ENCODE results near the gene C1orf226.

The C1orf226 gene

DNA sequence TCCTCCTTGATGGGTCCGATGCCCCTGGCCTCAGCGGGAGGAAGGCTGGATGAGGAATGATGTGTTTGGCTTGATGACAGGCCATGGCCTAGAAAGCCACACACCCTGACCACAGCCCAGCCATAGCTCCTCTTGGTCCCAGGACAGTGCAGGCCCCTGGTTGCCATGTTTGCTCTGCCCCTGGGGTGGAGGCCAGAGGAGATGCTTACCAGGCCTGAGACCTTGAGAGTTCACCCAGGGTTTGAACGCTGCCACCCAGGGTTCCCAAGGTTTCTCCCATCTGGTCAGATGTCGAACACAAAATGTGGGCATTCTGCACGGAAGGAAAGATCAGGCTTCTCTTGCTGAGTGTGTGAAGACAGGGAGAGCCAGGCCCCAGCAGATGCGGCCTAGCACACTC lies 2.6 kb downstream of the C1orf226 start (continued):
- TF ChIP-seq ARNTL (CRISPR knock-in tag; IDR thresholded peaks at IDR 0.05; ENCODE audit: borderline replicate concordance, low read depth) = no peak
- TF ChIP-seq, protein P1, sequence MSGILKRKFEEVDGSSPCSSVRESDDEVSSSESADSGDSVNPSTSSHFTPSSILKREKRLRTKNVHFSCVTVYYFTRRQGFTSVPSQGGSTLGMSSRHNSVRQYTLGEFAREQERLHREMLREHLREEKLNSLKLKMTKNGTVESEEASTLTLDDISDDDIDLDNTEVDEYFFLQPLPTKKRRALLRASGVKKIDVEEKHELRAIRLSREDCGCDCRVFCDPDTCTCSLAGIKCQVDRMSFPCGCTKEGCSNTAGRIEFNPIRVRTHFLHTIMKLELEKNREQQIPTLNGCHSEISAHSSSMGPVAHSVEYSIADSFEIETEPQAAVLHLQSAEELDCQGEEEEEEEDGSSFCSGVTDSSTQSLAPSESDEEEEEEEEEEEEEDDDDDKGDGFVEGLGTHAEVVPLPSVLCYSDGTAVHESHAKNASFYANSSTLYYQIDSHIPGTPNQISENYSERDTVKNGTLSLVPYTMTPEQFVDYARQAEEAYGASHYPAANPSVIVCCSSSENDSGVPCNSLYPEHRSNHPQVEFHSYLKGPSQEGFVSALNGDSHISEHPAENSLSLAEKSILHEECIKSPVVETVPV (CRISPR knock-in tag; IDR thresholded peaks at IDR 0.05) = no peak
- TF ChIP-seq BACH2 (CRISPR knock-in tag; IDR thresholded peaks at IDR 0.05; ENCODE audit: borderline replicate concordance) = no peak
- no peak for TF ChIP-seq PATZ1 (CRISPR knock-in tag; IDR thresholded peaks at IDR 0.05; ENCODE audit: borderline replicate concordance)

- no peak for ATAC-seq
- no peak for TF ChIP-seq TOX (CRISPR knock-in tag; IDR thresholded peaks at IDR 0.05; ENCODE audit: borderline replicate concordance)
- TF ChIP-seq ZNF70 (CRISPR knock-in tag; IDR thresholded peaks at IDR 0.05) = no peak
- no peak for TF ChIP-seq ARNTL (CRISPR knock-in tag; IDR thresholded peaks at IDR 0.05; ENCODE audit: borderline replicate concordance, low read depth)
Observed at GRCh38 chr1:162384601-162385279, 3.2 kb downstream of the C1orf226 start.

DNA sequence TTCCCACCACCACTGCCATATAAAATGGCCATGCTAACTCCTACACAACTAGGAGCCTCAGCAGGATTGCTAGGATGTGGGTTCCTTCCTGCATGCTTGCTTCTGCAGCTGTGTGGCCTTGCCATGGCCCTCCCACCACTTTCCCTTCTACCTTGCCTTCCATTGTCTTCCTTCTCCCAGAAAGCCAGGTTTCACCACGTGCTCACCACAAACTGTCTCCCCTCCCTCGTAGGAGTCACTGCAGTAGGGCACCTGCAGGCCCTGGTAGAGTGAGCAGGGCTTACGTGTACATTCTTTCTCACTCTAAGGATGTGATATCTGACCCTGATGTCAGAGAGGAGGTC lies 3.7 kb downstream of the C1orf226 start:
- TF ChIP-seq ISL1 (CRISPR knock-in tag; IDR thresholded peaks at IDR 0.05) (no peak), ZNF565 (CRISPR knock-in tag; conservative IDR thresholded peaks at IDR 0.05; ENCODE audit: low read depth) (no peak), CSDC2 (CRISPR knock-in tag; IDR thresholded peaks at IDR 0.05) (no peak), ZFP3 (CRISPR knock-in tag; IDR thresholded peaks at IDR 0.05) (no peak), TCF4 (CRISPR knock-in tag; IDR thresholded peaks at IDR 0.05; ENCODE audit: borderline replicate concordance) (no peak), ZNF70 (CRISPR knock-in tag; IDR thresholded peaks at IDR 0.05) (no peak), PPARA (CRISPR knock-in tag; IDR thresholded peaks at IDR 0.05; ENCODE audit: borderline replicate concordance) (no peak), POU6F1 (CRISPR knock-in tag; IDR thresholded peaks at IDR 0.05; ENCODE audit: borderline replicate concordance, low read depth) (no peak), RARB (CRISPR knock-in tag; IDR thresholded peaks at IDR 0.05) (no peak), SNAI2 (CRISPR knock-in tag; IDR thresholded peaks at IDR 0.05) (no peak)
- TF ChIP-seq, protein P2, sequence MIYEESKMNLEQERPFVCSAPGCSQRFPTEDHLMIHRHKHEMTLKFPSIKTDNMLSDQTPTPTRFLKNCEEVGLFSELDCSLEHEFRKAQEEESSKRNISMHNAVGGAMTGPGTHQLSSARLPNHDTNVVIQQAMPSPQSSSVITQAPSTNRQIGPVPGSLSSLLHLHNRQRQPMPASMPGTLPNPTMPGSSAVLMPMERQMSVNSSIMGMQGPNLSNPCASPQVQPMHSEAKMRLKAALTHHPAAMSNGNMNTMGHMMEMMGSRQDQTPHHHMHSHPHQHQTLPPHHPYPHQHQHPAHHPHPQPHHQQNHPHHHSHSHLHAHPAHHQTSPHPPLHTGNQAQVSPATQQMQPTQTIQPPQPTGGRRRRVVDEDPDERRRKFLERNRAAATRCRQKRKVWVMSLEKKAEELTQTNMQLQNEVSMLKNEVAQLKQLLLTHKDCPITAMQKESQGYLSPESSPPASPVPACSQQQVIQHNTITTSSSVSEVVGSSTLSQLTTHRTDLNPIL (CRISPR knock-in tag; IDR thresholded peaks at IDR 0.05; ENCODE audit: low read depth) = no peak
- ATAC-seq = no peak

DNA sequence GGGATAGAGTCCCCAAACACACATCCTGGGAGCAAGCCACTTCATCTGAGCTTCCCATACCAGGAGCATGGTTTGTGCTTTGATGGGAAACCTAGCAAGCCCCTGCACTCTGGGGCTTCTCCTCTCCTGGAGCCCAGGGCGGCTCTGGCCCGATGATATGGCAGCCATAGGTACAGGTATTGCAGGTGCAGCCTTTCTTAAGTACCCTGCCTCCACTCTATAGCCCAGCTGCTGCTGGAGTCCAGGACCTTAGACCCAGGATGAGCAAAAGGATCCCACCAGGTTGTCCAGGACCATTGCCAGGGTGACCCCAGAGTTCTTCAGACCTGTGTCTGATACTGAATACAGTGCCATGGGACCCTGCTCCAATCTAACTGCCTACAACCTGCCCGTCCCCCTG lies 4.2 kb downstream of the C1orf226 start:
- TF ChIP-seq POU6F1 (CRISPR knock-in tag; IDR thresholded peaks at IDR 0.05; ENCODE audit: borderline replicate concordance, low read depth) (no peak), OSR1 (CRISPR knock-in tag; IDR thresholded peaks at IDR 0.05) (no peak), TOX (CRISPR knock-in tag; IDR thresholded peaks at IDR 0.05; ENCODE audit: borderline replicate concordance) (no peak), RARB (CRISPR knock-in tag; IDR thresholded peaks at IDR 0.05) (no peak), ISL1 (CRISPR knock-in tag; IDR thresholded peaks at IDR 0.05) (no peak), ZNF565 (CRISPR knock-in tag; conservative IDR thresholded peaks at IDR 0.05; ENCODE audit: low read depth) (no peak), TSHZ2 (CRISPR knock-in tag; IDR thresholded peaks at IDR 0.05) (no peak), ARNTL (CRISPR knock-in tag; IDR thresholded peaks at IDR 0.05; ENCODE audit: borderline replicate concordance, low read depth) (no peak), ZNF70 (CRISPR knock-in tag; IDR thresholded peaks at IDR 0.05) (no peak), SNAI2 (CRISPR knock-in tag; IDR thresholded peaks at IDR 0.05) (no peak), ZFP3 (CRISPR knock-in tag; IDR thresholded peaks at IDR 0.05) (no peak)
- TF ChIP-seq, protein P2 (CRISPR knock-in tag; IDR thresholded peaks at IDR 0.05; ENCODE audit: low read depth) = no peak
- TF ChIP-seq, protein P1 (CRISPR knock-in tag; IDR thresholded peaks at IDR 0.05) = no peak
- no peak for ATAC-seq

All from SK-N-SH treated with all-trans-retinoic acid at 6 μM for 48 hours (cell line).